Adrenal gland (tissue), 5 donors: ENCODE data around the gene SIL1.

ENCODE experiments used
- POLR2A ChIP-seq, 2 donors: fragments of 450-650 bp; IDR thresholded peaks; one replicate each; pipeline ENCODE4 v1.6.1; 2017; ENCODE audit warnings: antibody characterized with exemption in 2 of 2, mild to moderate bottlenecking in 2 of 2, moderate library complexity in 1 of 2
- TF ChIP-seq, protein P1 (sequence below), 6 experiments: fragments of 450-650 bp in 4 of 6; fragments of 200-600 bp in 2 of 6; sonication (generic) in 1 of 6; IDR thresholded peaks; 1 replicate in 5 of 6; 2 replicates in 1 of 6; pipeline versions ENCODE4 v1.5.1 to v1.8.0; 2016 to 2021; ENCODE audit warnings: antibody characterized with exemption in 6 of 6, mild to moderate bottlenecking in 2 of 6, moderate library complexity in 1 of 6
- donor health status: DM: no; HTN: no; CAD: no.

DNA sequence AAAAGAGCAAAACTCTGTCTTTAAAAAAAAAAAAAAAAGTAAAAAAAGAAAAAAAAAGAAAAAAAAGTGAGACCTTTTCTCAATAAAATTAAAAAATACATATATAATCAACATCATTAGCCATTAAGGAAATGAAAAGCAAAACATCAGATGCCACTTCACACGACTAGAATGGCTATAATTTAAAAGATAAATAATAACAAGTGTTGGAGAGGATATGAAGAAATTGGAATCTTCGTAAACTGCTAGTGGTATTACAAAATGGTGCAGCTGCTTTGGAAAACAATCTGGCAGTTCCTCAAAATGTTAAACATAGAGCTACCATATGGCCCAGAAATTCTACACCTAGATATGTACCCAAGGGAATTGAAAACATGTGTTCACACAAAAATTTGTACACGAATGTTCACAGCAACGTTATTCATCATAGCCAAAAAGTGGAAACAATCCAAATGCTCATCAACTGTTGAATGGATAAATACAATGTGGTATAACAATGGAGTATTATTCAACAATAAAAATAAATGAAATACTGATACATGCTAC, 45.3 kb upstream of the SIL1 start:
- TF ChIP-seq, protein P1, sequence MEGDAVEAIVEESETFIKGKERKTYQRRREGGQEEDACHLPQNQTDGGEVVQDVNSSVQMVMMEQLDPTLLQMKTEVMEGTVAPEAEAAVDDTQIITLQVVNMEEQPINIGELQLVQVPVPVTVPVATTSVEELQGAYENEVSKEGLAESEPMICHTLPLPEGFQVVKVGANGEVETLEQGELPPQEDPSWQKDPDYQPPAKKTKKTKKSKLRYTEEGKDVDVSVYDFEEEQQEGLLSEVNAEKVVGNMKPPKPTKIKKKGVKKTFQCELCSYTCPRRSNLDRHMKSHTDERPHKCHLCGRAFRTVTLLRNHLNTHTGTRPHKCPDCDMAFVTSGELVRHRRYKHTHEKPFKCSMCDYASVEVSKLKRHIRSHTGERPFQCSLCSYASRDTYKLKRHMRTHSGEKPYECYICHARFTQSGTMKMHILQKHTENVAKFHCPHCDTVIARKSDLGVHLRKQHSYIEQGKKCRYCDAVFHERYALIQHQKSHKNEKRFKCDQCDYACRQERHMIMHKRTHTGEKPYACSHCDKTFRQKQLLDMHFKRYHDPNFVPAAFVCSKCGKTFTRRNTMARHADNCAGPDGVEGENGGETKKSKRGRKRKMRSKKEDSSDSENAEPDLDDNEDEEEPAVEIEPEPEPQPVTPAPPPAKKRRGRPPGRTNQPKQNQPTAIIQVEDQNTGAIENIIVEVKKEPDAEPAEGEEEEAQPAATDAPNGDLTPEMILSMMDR (IDR thresholded peaks at IDR 0.05) = no peak
- TF ChIP-seq POLR2A (IDR thresholded peaks at IDR 0.05) = no peak
